Activated CD8-positive, alpha-beta T cell treated with anti-CD3 and anti-CD28 coated beads, Interleukin-2, amount 10 ng/mL, durations not matched to agents 7 days and 5 days (primary cell): Measurements from ENCODE around the gene GRM8. TPM values are rescaled to one million over a fixed set of nuclear protein-coding genes. Genes with fewer than 3 reads are reported as not detected.

Experiments used
- ATAC-seq: fragments of 150-1000 bp; cut with Tn5 transposase; one replicate; pipeline ENCODE4 v1.10.0; 2021; ENCODE audit warnings: moderate library complexity
- CTCF ChIA-PET: fragments of 350-600 bp; sonication (Branson Sonifier 250); formaldehyde crosslinking; loops from one replicate; lab custom pipeline; 2021; ENCODE audit warnings: antibody characterized with exemption; lab: Charles Lee
- POLR2A ChIA-PET: fragments of 350-600 bp; sonication (Branson Sonifier 250); formaldehyde crosslinking; loops from one replicate; lab custom pipeline; 2021; ENCODE audit warnings: antibody characterized with exemption; lab: Charles Lee
- DNase-seq: peaks from one replicate; pipeline ENCODE4 v3.0.0-alpha.2; 2020
- H3K27ac Mint-ChIP-seq: one replicate; pipeline ENCODE4 v1.8.0; 2021; ENCODE audit warnings: mild to moderate bottlenecking, mixed read lengths
- H3K27me3 Mint-ChIP-seq: one replicate; pipeline ENCODE4 v1.8.0; 2021; ENCODE audit warnings: low read depth, mixed read lengths
- H3K36me3 Mint-ChIP-seq: one replicate; pipeline ENCODE4 v1.8.0; 2021; ENCODE audit warnings: low read depth, mixed read lengths
- H3K4me1 Mint-ChIP-seq: one replicate; pipeline ENCODE4 v1.8.0; 2021; ENCODE audit warnings: low read depth, mixed read lengths
- H3K4me3 Mint-ChIP-seq: one replicate; pipeline ENCODE4 v1.8.0; 2021; ENCODE audit warnings: mild to moderate bottlenecking, mixed read lengths
- H3K9me3 Mint-ChIP-seq: one replicate; pipeline ENCODE4 v1.8.0; 2022; ENCODE audit warnings: mixed read lengths; ENCODE audit not compliant: insufficient read depth
- total RNA-seq, 2 experiments: library from RNA; stranded (reverse); gene quantifications; one replicate each; pipeline ENCODE4 v1.2.3, GENCODE V29; 2021

The GRM8 gene
- total RNA-seq, 2 experiments from 2014 or later = not detected

- CTCF ChIA-PET = interaction anchor here (0.5 kb wide), 1 partner anchor 37 kb away, joined by 3 read pairs; no protein-coding TSS in a partner anchor
- ATAC-seq (no peak), DNase-seq (no peak)
- H3K36me3 Mint-ChIP-seq = no peaks in the 10 kb centered on the region
- no peaks in the 10 kb centered on the region for H3K9me3 Mint-ChIP-seq
- no peak overlapping the region for H3K27ac Mint-ChIP-seq
- no peaks in the 10 kb centered on the region for H3K4me1 Mint-ChIP-seq
- H3K27me3 Mint-ChIP-seq = no peaks in the 10 kb centered on the region
- H3K4me3 Mint-ChIP-seq = no peak overlapping the region
- POLR2A ChIA-PET = no interaction called here
These were observed 741.7 kb downstream of the GRM8 start for GRCh38 chr7:126511046-126511445.

GRCh38 chr7:126501617-126502016 is 751.1 kb downstream of the GRM8 start:
- Mint-ChIP-seq H3K9me3 (no peaks in the 10 kb centered on the region), H3K4me3 (no peak overlapping the region), H3K4me1 (no peaks in the 10 kb centered on the region), H3K36me3 (no peaks in the 10 kb centered on the region), H3K27me3 (no peaks in the 10 kb centered on the region), H3K27ac (no peak overlapping the region)
- CTCF ChIA-PET = no interaction called here
- POLR2A ChIA-PET = no interaction called here
- ATAC-seq (no peak), DNase-seq (no peak)

DNA sequence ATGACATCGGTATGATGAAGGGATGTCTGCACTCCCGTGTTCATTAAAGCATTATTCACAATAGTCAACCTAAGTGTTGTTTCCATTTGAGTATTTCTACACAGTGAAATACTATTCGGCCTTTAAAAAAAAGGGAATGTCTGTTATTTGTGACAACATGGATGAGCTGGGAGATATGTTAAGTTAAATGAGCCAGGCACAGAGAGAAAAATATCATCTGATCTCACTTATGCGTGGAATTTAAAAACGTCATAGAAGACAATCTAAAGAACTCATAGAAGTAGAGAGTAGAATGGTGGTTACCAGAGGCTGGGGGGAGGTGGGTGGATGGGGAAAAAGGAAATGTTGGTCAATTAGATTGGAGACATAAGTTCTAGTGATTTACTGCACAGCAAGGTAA is 753.3 kb downstream of the GRM8 start:
- H3K9me3 Mint-ChIP-seq = no peaks in the 10 kb centered on the region
- ATAC-seq (no peak), DNase-seq (no peak)
- no peak overlapping the region for H3K4me3 Mint-ChIP-seq
- ChIA-PET CTCF (no interaction called here), POLR2A (no interaction called here)
- no peaks in the 10 kb centered on the region for H3K27me3 Mint-ChIP-seq
- H3K4me1 Mint-ChIP-seq = no peaks in the 10 kb centered on the region
- no peaks in the 10 kb centered on the region for H3K36me3 Mint-ChIP-seq
- H3K27ac Mint-ChIP-seq = no peak overlapping the region

DNA sequence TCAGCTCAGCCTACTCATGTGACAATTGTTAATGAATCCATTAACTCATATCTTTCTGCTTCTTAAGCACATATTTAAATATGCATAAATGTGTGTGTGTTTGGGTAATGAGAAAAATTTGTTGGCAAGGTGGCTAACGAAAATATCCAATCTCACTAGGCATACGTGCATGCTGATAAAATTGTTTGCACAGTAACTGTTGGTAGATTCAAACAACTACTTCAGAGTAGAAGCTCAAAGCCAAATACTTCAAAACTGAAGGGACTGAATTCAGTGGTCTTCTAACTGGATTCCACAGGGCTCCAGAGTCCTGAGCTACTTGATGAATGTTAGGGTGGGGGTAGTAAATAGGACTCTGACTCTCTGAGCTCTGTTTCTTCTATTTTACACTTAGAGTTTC is 757.0 kb downstream of the GRM8 start:
- ChIA-PET CTCF (no interaction called here), POLR2A (no interaction called here)
- no peak for DNase-seq

GRCh38 chr7:126495001-126495400 is 757.7 kb downstream of the GRM8 start:
- Mint-ChIP-seq H3K27ac (no peak overlapping the region), H3K4me1 (no peaks in the 10 kb centered on the region), H3K9me3 (no peaks in the 10 kb centered on the region), H3K4me3 (no peak overlapping the region), H3K27me3 (no peaks in the 10 kb centered on the region), H3K36me3 (no peaks in the 10 kb centered on the region)
- DNase-seq (no peak), ATAC-seq (no peak)
- POLR2A ChIA-PET = no interaction called here
- CTCF ChIA-PET = no interaction called here

More for the DNA sequence above, 757.0 kb downstream of the GRM8 start:
- no peak overlapping the region for H3K27ac Mint-ChIP-seq
- no peaks in the 10 kb centered on the region for H3K36me3 Mint-ChIP-seq
- H3K4me1 Mint-ChIP-seq = no peaks in the 10 kb centered on the region
- no peaks in the 10 kb centered on the region for H3K27me3 Mint-ChIP-seq
- ATAC-seq = no peak
- no peaks in the 10 kb centered on the region for H3K9me3 Mint-ChIP-seq
- no peak overlapping the region for H3K4me3 Mint-ChIP-seq

DNA sequence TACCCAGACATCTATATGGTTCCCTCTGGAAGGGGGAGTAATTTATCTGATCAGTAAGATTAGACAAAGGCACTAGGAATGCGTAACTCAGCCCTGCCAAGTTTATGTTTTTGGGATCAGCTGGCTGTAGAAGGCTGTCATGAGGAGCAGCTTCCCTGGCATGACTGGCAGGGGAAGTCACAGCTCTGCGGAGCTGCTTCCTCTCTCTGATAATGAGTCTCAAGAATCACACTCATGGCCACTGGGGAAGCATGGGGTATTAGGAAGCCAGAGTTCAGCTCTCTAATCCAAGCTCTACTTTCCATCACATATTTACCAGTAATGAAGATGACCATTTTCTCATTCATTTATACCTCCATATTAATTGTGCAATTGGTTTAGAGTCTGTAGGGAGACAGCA is 758.9 kb downstream of the GRM8 start:
- POLR2A ChIA-PET = no interaction called here
- no peak overlapping the region for H3K4me3 Mint-ChIP-seq
- H3K4me1 Mint-ChIP-seq = no peaks in the 10 kb centered on the region
- DNase-seq = no peak
- no peak overlapping the region for H3K27ac Mint-ChIP-seq
- no peaks in the 10 kb centered on the region for H3K36me3 Mint-ChIP-seq
- no peaks in the 10 kb centered on the region for H3K27me3 Mint-ChIP-seq
- CTCF ChIA-PET = no interaction called here
- no peak for ATAC-seq
- no peaks in the 10 kb centered on the region for H3K9me3 Mint-ChIP-seq

DNA sequence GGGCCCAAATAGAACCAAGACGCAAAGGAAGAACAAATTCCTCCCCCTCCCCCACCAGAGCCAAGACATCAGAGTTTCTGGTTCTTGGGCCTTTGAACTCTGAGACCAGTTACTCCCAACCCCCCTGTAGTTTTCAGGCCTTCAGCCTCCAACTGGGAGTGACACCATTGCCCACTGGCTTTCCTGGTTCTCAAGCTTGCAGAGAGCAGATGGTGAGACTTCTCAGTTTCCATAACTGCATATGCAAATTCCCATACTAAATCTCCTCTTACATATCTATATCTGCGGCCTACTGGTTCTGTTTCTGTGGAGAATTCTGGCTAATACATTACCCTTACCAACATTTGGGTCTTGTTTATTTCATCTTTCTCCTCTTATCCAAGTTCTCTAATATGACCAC is 762.9 kb downstream of the GRM8 start:
- H3K36me3 Mint-ChIP-seq = no peaks in the 10 kb centered on the region
- no peaks in the 10 kb centered on the region for H3K27me3 Mint-ChIP-seq
- H3K9me3 Mint-ChIP-seq = no peaks in the 10 kb centered on the region
- no peak for ATAC-seq
- H3K4me1 Mint-ChIP-seq = no peaks in the 10 kb centered on the region
- H3K4me3 Mint-ChIP-seq = no peak overlapping the region
- CTCF ChIA-PET = no interaction called here
- POLR2A ChIA-PET = no interaction called here
- H3K27ac Mint-ChIP-seq = no peak overlapping the region
- no peak for DNase-seq

GRCh38 chr7:126487728-126488442 is 764.9 kb downstream of the GRM8 start:
- Mint-ChIP-seq H3K27me3 (no peaks in the 10 kb centered on the region), H3K9me3 (no peaks in the 10 kb centered on the region), H3K27ac (no peak overlapping the region), H3K4me1 (no peaks in the 10 kb centered on the region), H3K4me3 (no peak overlapping the region), H3K36me3 (no peaks in the 10 kb centered on the region)
- ChIA-PET CTCF (no interaction called here), POLR2A (no interaction called here)
- ATAC-seq (no peak), DNase-seq (no peak)

DNA sequence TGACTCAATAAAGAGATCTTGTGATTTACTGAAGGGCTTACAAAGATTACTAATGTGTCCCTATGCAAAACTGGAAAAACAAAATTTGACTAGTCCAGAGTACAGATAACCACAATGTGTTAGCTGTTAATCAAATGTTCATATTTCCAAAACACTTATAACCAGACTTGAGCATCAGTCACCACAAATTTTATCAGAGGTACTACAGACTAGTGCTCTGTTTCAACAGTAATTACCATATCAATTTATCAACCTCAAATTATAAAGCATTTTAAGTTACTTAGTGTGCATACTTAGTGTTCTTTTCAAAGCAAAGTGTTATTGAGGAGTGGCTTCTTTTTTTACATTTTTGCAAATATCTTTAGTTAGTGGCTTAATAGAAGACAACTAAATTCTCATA is 765.9 kb downstream of the GRM8 start:
- DNase-seq (no peak), ATAC-seq (no peak)
- H3K27ac Mint-ChIP-seq = no peak overlapping the region
- H3K4me1 Mint-ChIP-seq = no peaks in the 10 kb centered on the region
- no peaks in the 10 kb centered on the region for H3K36me3 Mint-ChIP-seq
- ChIA-PET CTCF (no interaction called here), POLR2A (no interaction called here)
- no peak overlapping the region for H3K4me3 Mint-ChIP-seq
- H3K27me3 Mint-ChIP-seq = no peaks in the 10 kb centered on the region
- H3K9me3 Mint-ChIP-seq = no peaks in the 10 kb centered on the region

GRCh38 chr7:126485791-126486190 is 767.0 kb downstream of the GRM8 start:
- POLR2A ChIA-PET = no interaction called here
- no peak for ATAC-seq
- H3K27me3 Mint-ChIP-seq = no peaks in the 10 kb centered on the region
- no peak for DNase-seq
- H3K36me3 Mint-ChIP-seq = no peaks in the 10 kb centered on the region
- no peak overlapping the region for H3K4me3 Mint-ChIP-seq
- no peaks in the 10 kb centered on the region for H3K4me1 Mint-ChIP-seq
- H3K27ac Mint-ChIP-seq = no peak overlapping the region
- no peaks in the 10 kb centered on the region for H3K9me3 Mint-ChIP-seq
- CTCF ChIA-PET = no interaction called here

GRCh38 chr7:126483972-126484371 is 768.8 kb downstream of the GRM8 start:
- ChIA-PET CTCF (no interaction called here), POLR2A (no interaction called here)
- Mint-ChIP-seq H3K9me3 (peaks cover 3% of the 10 kb centered on the region), H3K36me3 (no peaks in the 10 kb centered on the region), H3K4me1 (no peaks in the 10 kb centered on the region), H3K27me3 (no peaks in the 10 kb centered on the region), H3K4me3 (no peak overlapping the region), H3K27ac (no peak overlapping the region)
- DNase-seq (no peak), ATAC-seq (no peak)

GRCh38 chr7:126472825-126473224 is 779.9 kb downstream of the GRM8 start:
- peaks cover 9% of the 10 kb centered on the region for H3K9me3 Mint-ChIP-seq
- POLR2A ChIA-PET = no interaction called here

DNA sequence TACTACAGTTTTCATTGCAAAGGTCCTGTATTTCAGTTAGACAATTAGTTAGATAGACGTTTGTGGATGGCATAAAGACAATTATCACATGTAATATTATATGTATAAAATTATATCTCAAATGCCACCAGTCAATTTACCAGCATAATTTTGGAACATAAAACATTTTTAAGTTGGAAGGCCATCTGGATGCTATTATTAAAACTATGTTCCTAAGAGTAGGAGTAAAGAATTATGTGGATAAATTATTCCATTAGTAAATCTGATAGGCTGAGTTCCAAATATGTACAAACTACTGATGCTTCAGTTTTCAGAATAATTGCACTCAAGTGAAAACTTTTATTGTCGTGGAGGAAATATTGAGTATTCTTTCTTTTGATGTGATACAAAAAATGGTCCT is 790.3 kb downstream of the GRM8 start:
- Mint-ChIP-seq H3K4me3 (no peak overlapping the region), H3K27me3 (no peaks in the 10 kb centered on the region), H3K36me3 (no peaks in the 10 kb centered on the region), H3K27ac (no peak overlapping the region), H3K4me1 (no peaks in the 10 kb centered on the region), H3K9me3 (no peaks in the 10 kb centered on the region)
- no peak for ATAC-seq
- no peak for DNase-seq
- POLR2A ChIA-PET = no interaction called here
- CTCF ChIA-PET = no interaction called here

More at GRCh38 chr7:126472825-126473224, 779.9 kb downstream of the GRM8 start:
- CTCF ChIA-PET = no interaction called here
- no peaks in the 10 kb centered on the region for H3K4me1 Mint-ChIP-seq
- ATAC-seq (no peak), DNase-seq (no peak)
- no peak overlapping the region for H3K4me3 Mint-ChIP-seq
- no peak overlapping the region for H3K27ac Mint-ChIP-seq
- no peaks in the 10 kb centered on the region for H3K27me3 Mint-ChIP-seq
- no peaks in the 10 kb centered on the region for H3K36me3 Mint-ChIP-seq
